CD14-positive monocyte (primary cell): ENCODE data around the gene STK38L. TPM values are rescaled to one million over a fixed set of nuclear protein-coding genes. Genes with fewer than 3 reads are reported as not detected.

Experiments
- DNase-seq, 3 donors: peaks; one replicate each; pipeline ENCODE4 v3.0.0-alpha.2; 2011 to 2022
- H2AFZ ChIP-seq: 2 replicates; pipeline ENCODE4 v1.6.0; 2012; ENCODE audit warnings: mild to moderate bottlenecking, low read depth, low read length, inconsistent platforms; ENCODE audit not compliant: insufficient read depth, poor library complexity, severe bottlenecking
- H3K27ac ChIP-seq, 2 donors: 1 replicate in 1 of 2; 2 replicates in 1 of 2; pipeline ENCODE4 v1.5.1; 2012 to 2013; ENCODE audit warnings: low read length in 2 of 2, control low read depth in 1 of 2, inconsistent platforms in 1 of 2, low read depth in 1 of 2, mild to moderate bottlenecking in 1 of 2
- H3K27me3 ChIP-seq, 2 donors: one replicate each; pipeline versions ENCODE4 v1.6.0 to v1.6.1; 2011 to 2013; ENCODE audit warnings: low read length in 2 of 2; ENCODE audit not compliant: control insufficient read depth in 2 of 2, insufficient read depth in 2 of 2
- H3K36me3 ChIP-seq, 2 donors: replicated peaks in 1 of 2; 1 replicate in 1 of 2; 2 replicates in 1 of 2; pipeline versions ENCODE4 v1.5.1 to v1.6.1; 2012 to 2013; ENCODE audit warnings: low read length in 2 of 2, control low read depth in 1 of 2, inconsistent platforms in 1 of 2, mild to moderate bottlenecking in 1 of 2; ENCODE audit not compliant: insufficient read depth in 2 of 2, control insufficient read depth in 1 of 2
- H3K4me1 ChIP-seq, 2 donors: 1 replicate in 1 of 2; 2 replicates in 1 of 2; pipeline versions ENCODE4 v1.5.1 to v1.6.1; 2012 to 2013; ENCODE audit warnings: low read length in 2 of 2, control low read depth in 1 of 2, inconsistent platforms in 1 of 2, mild to moderate bottlenecking in 1 of 2, moderate library complexity in 1 of 2; ENCODE audit not compliant: insufficient read depth in 2 of 2, control insufficient read depth in 1 of 2
- H3K4me2 ChIP-seq: replicated peaks from 2 replicates; pipeline ENCODE3; 2012; ENCODE audit warnings: low read length, moderate library complexity, mild to moderate bottlenecking; ENCODE audit not compliant: poor library complexity, severe bottlenecking; ENCODE audit errors: extremely low read depth
- H3K4me3 ChIP-seq, 3 experiments: fragments of 200-600 bp in 1 of 3; sonication (generic) in 1 of 3; replicated peaks in 1 of 3; 1 replicate in 2 of 3; 2 replicates in 1 of 3; pipeline ENCODE4 v1.5.1; 2011 to 2013; ENCODE audit warnings: low read length in 3 of 3, mild to moderate bottlenecking in 3 of 3, control low read depth in 2 of 3, low read depth in 2 of 3, inconsistent platforms in 1 of 3, moderate library complexity in 1 of 3
- H3K79me2 ChIP-seq: 2 replicates; pipeline ENCODE4 v1.6.0; 2012; ENCODE audit warnings: mild to moderate bottlenecking, control low read depth, inconsistent platforms, low read length, moderate library complexity; ENCODE audit not compliant: insufficient read depth
- H3K9ac ChIP-seq: 2 replicates; pipeline ENCODE4 v1.6.0; 2017; ENCODE audit warnings: low read length, mild to moderate bottlenecking; ENCODE audit not compliant: insufficient read depth, poor library complexity, severe bottlenecking
- H3K9me3 ChIP-seq, 2 donors: replicated peaks in 1 of 2; 1 replicate in 1 of 2; 2 replicates in 1 of 2; pipeline versions ENCODE4 v1.5.1 to v1.6.1; 2012 to 2013; ENCODE audit warnings: low read length in 2 of 2, control low read depth in 1 of 2; ENCODE audit not compliant: control insufficient read depth in 1 of 2, insufficient read depth in 1 of 2
- H4K20me1 ChIP-seq: 2 replicates; pipeline ENCODE4 v1.6.0; 2012; ENCODE audit warnings: mild to moderate bottlenecking, low read length, control low read depth, moderate library complexity; ENCODE audit not compliant: insufficient read depth
- H3K27ac Mint-ChIP-seq, 7 donors: one replicate each; pipeline ENCODE4 v1.8.0; 2020; ENCODE audit warnings: mild to moderate bottlenecking in 7 of 7, mixed read lengths in 7 of 7, moderate library complexity in 6 of 7, inconsistent platforms in 2 of 7
- H3K27me3 Mint-ChIP-seq, 3 donors: one replicate each; pipeline ENCODE4 v1.8.0; 2021 to 2022; ENCODE audit warnings: low read depth in 3 of 3, mild to moderate bottlenecking in 3 of 3, mixed read lengths in 3 of 3, moderate library complexity in 3 of 3, inconsistent platforms in 1 of 3
- H3K36me3 Mint-ChIP-seq, 2 donors: one replicate each; pipeline ENCODE4 v1.8.0; 2020; ENCODE audit warnings: mixed read lengths in 2 of 2, inconsistent platforms in 1 of 2, mild to moderate bottlenecking in 1 of 2
- H3K4me1 Mint-ChIP-seq: one replicate; pipeline ENCODE4 v1.8.0; 2020; ENCODE audit warnings: mild to moderate bottlenecking, mixed read lengths
- H3K4me3 Mint-ChIP-seq, 2 donors: one replicate each; pipeline ENCODE4 v1.8.0; 2020; ENCODE audit warnings: mild to moderate bottlenecking in 2 of 2, mixed read lengths in 2 of 2, moderate library complexity in 1 of 2
- H3K9me3 Mint-ChIP-seq, 7 donors: one replicate each; pipeline ENCODE4 v1.8.0; 2020 to 2022; ENCODE audit warnings: mixed read lengths in 7 of 7, mild to moderate bottlenecking in 6 of 7, moderate library complexity in 6 of 7, inconsistent platforms in 2 of 7
- CTCF ChIP-seq: fragments of 200-600 bp; IDR thresholded peaks from one replicate; pipeline ENCODE4 v1.8.0; 2022; ENCODE audit warnings: antibody characterized with exemption, mild to moderate bottlenecking
- WGBS: methylation state at CpG from one replicate; pipeline ENCODE4 v1.1.5; 2013; ENCODE audit warnings: missing lambda C conversion rate; ENCODE audit not compliant: insufficient coverage; 5-methylcytosine and 5-hydroxymethylcytosine counted together
- intact Hi-C, 2 donors: fragments of 100-400 bp; cut with micrococcal nuclease; formaldehyde crosslinking; loops; one replicate each; pipeline versions ENCODE4 v1.15.0 to v1.15.1; 2023
- polyA plus RNA-seq, 3 donors: library from polyadenylated mRNA; depleted of rRNA in 1 of 3; unstranded in 2 of 3; stranded (reverse) in 1 of 3; fragments of 300-500 nt in 2 of 3; fragments of >200 nt in 1 of 3; fragmentation: Illumina TruSeq in 2 of 3; gene quantifications; 1 replicate in 2 of 3; 2 replicates in 1 of 3; pipeline ENCODE4 v1.2.3, GENCODE V29; 2012 to 2021

STK38L gene
- polyA plus RNA-seq, 3 donors = 20.0 to 29.5 (median 20.5) TPM

GRCh38 chr12:27293463-27293862 is 49.4 kb downstream of the STK38L start:
- H3K27me3 Mint-ChIP-seq = peaks cover 0 to 2% (median 0%) of the 10 kb centered on the region in 3 donors

GRCh38 chr12:27296674-27297073 is 52.6 kb downstream of the STK38L start:
- H3K4me3 Mint-ChIP-seq = no peak overlapping the region
- 84% methylated on average over 5 of the region's 6 CpGs for WGBS
- Histone ChIP-seq H2AFZ (no peak overlapping the region), H3K79me2 (peaks cover 13% of the 10 kb centered on the region), H4K20me1 (peaks cover 65% of the 10 kb centered on the region), H3K9me3 (no peaks in the 10 kb centered on the region), H3K36me3 (peaks cover 33 to 57% of the 10 kb centered on the region in 2 donors), H3K4me3 (no peak overlapping the region), H3K9ac (no peak overlapping the region), H3K27ac (no peak overlapping the region), H3K27me3 (no peaks in the 10 kb centered on the region), H3K4me2 (no peak overlapping the region), H3K4me1 (no peaks in the 10 kb centered on the region)
- H3K27me3 Mint-ChIP-seq = peaks cover 0 to 2% (median 0%) of the 10 kb centered on the region in 3 donors
- no peak for DNase-seq
- peak overlapping the region in 1 of 7 donors; percentile 67 for H3K27ac Mint-ChIP-seq
- no peak for TF ChIP-seq CTCF
- peaks cover 54 to 56% of the 10 kb centered on the region in 2 donors for H3K36me3 Mint-ChIP-seq
- intact Hi-C loops = no loop called here
- no peaks in the 10 kb centered on the region for H3K4me1 Mint-ChIP-seq
- no peaks in the 10 kb centered on the region for H3K9me3 Mint-ChIP-seq

More at GRCh38 chr12:27293463-27293862, 49.4 kb downstream of the STK38L start:
- H3K36me3 ChIP-seq = peaks cover 8 to 28% of the 10 kb centered on the region in 2 donors
- H2AFZ ChIP-seq = no peak overlapping the region
- no peak for TF ChIP-seq CTCF
- no peaks in the 10 kb centered on the region for H3K9me3 ChIP-seq
- no peaks in the 10 kb centered on the region for H3K27me3 ChIP-seq
- H3K4me3 ChIP-seq = no peak overlapping the region
- peaks cover 96% of the 10 kb centered on the region for H4K20me1 ChIP-seq
- no peak overlapping the region for H3K9ac ChIP-seq
- intact Hi-C loops = no loop called here
- no peaks in the 10 kb centered on the region for H3K4me1 ChIP-seq
- Mint-ChIP-seq H3K4me1 (peaks cover 2% of the 10 kb centered on the region), H3K4me3 (no peak overlapping the region), H3K9me3 (no peaks in the 10 kb centered on the region), H3K27ac (peak overlapping the region in 1 of 7 donors; percentile 64), H3K36me3 (peaks cover 35 to 43% of the 10 kb centered on the region in 2 donors)
- H3K27ac ChIP-seq = no peak overlapping the region
- no CpG with 5 or more reads among the region's 3 CpGs for WGBS
- no peak overlapping the region for H3K4me2 ChIP-seq
- H3K79me2 ChIP-seq = peaks cover 22% of the 10 kb centered on the region
- DNase-seq = no peak
